ENCODE data around the gene SYS1. TPM values are rescaled to one million over a fixed set of nuclear protein-coding genes. Genes with fewer than 3 reads are reported as not detected.

The SYS1 gene
- total and polyA plus RNA-seq, 12 donors: 16.0 to 83.2 (median 32.9) TPM

- no peaks in the 10 kb centered on the region for H3K9me3 ChIP-seq (replicated peaks in 1 of 3)
- peaks cover 0 to 3% of the 10 kb centered on the region in 2 donors for H3K36me3 ChIP-seq (replicated peaks in 1 of 2)
- no peaks in the 10 kb centered on the region for H3K27me3 ChIP-seq
- WGBS, 4 donors: 47 to 60% (median 54%) methylated on average over 19 to 30 of the region's 30 CpGs
- peak overlapping the region in 1 of 5 donors; percentile 64 for H3K27ac ChIP-seq
- peaks cover 0 to 10% of the 10 kb centered on the region in 2 donors for H3K4me1 ChIP-seq (replicated peaks in 1 of 2)
- intact Hi-C loops (cut with DNase I): loop anchor here (2.0 to 5.0 kb wide), 4 partner anchors 45 to 64 kb away; no protein-coding TSS in a partner anchor
- TF ChIP-seq POLR2A (IDR thresholded peaks at IDR 0.05) (no peak), CTCF (IDR thresholded peaks at IDR 0.05) (no peak)
- peak overlapping the region in 1 of 4 donors; percentile 59 for H3K4me3 ChIP-seq
- DNase-seq: no peak
Observed at GRCh38 chr20:45372646-45373352, 9.8 kb downstream of the SYS1 start.

GRCh38 chr20:45373353-45374100 lies 10.6 kb downstream of the SYS1 start:
- 15 to 29% (median 20%) methylated on average over 23 to 38 of the region's 38 CpGs for WGBS, 4 donors

GRCh38 chr20:45374101-45374467 lies 11.1 kb downstream of the SYS1 start:
- intact Hi-C loops (cut with DNase I): loop anchor here (5.0 kb wide), 3 partner anchors 47 to 58 kb away; no protein-coding TSS in a partner anchor
- Histone ChIP-seq H3K36me3 (replicated peaks in 1 of 2) (no peaks in the 10 kb centered on the region), H3K27me3 (no peaks in the 10 kb centered on the region), H3K27ac (no peak overlapping the region), H3K9me3 (replicated peaks in 1 of 3) (no peaks in the 10 kb centered on the region), H3K4me3 (peak overlapping the region in 1 of 4 donors; percentile 59), H3K4me1 (replicated peaks in 1 of 2) (peaks cover 0 to 10% of the 10 kb centered on the region in 2 donors)
- TF ChIP-seq CTCF (IDR thresholded peaks at IDR 0.05) (peak in 1 of 6 experiments; percentile 12), POLR2A (IDR thresholded peaks at IDR 0.05) (no peak)
- WGBS, 4 donors: 54 to 59% (median 56%) methylated on average over 9 of the region's 9 CpGs
- no peak for DNase-seq

More at GRCh38 chr20:45373353-45374100, 10.6 kb downstream of the SYS1 start:
- intact Hi-C loops (cut with DNase I): loop anchor here (2.0 to 5.0 kb wide), 4 partner anchors 46 to 63 kb away; no protein-coding TSS in a partner anchor
- H3K36me3 ChIP-seq (replicated peaks in 1 of 2): no peaks in the 10 kb centered on the region
- H3K27ac ChIP-seq: peak overlapping the region in 2 of 5 donors; percentile 37 to 64
- DNase-seq: peak; percentile 87 to 93 (median 89)
- peak; percentile 70 to 92 (median 90) for TF ChIP-seq CTCF (IDR thresholded peaks at IDR 0.05)
- no peak for TF ChIP-seq POLR2A (IDR thresholded peaks at IDR 0.05)
- H3K4me3 ChIP-seq: peak overlapping the region in 2 of 4 donors; percentile 42 to 59
- no peaks in the 10 kb centered on the region for H3K27me3 ChIP-seq
- no peaks in the 10 kb centered on the region for H3K9me3 ChIP-seq (replicated peaks in 1 of 3)
- peaks cover 0 to 10% of the 10 kb centered on the region in 2 donors for H3K4me1 ChIP-seq (replicated peaks in 1 of 2)

- Histone ChIP-seq H3K27ac (no peak overlapping the region), H3K36me3 (replicated peaks in 1 of 2) (no peaks in the 10 kb centered on the region), H3K4me1 (replicated peaks in 1 of 2) (peaks cover 0 to 10% of the 10 kb centered on the region in 2 donors), H3K9me3 (replicated peaks in 1 of 3) (no peaks in the 10 kb centered on the region), H3K27me3 (no peaks in the 10 kb centered on the region), H3K4me3 (no peak overlapping the region)
- TF ChIP-seq POLR2A (IDR thresholded peaks at IDR 0.05): no peak
- no peak for TF ChIP-seq CTCF (IDR thresholded peaks at IDR 0.05)
- intact Hi-C loops (cut with DNase I): loop anchor here (5.0 kb wide), 3 partner anchors 48 to 58 kb away; no protein-coding TSS in a partner anchor
- WGBS, 4 donors: 89 to 95% (median 93%) methylated on average over 10 to 14 of the region's 14 CpGs
- DNase-seq: no peak
Observed at GRCh38 chr20:45374966-45375365, 12.0 kb downstream of the SYS1 start.

Measured in adrenal gland (tissue), 12 donors.